DND-41 (cell line): ENCODE results near the gene SOD1.
A peak's percentile ranks its signal among the peaks of the same experiment; 100 is the strongest.
"Not testable (repeated sequence)": the region's sequence is repeated elsewhere in the genome, so short reads cannot be mapped to it uniquely, and the experiment has no call there.

Experiments used
- ATAC-seq: fragments of 200-7000 bp; cut with Tn5 transposase; 3 replicates; pipeline ENCODE4 v1.9.1; 2021; ENCODE audit warnings: low read depth; ENCODE audit not compliant: insufficient read depth
- DNase-seq: peaks from one replicate; pipeline ENCODE4 v3.0.0-alpha.2; 2020
- H2AFZ ChIP-seq: 2 replicates; pipeline ENCODE4 v1.6.0; 2012; ENCODE audit warnings: low read depth, low read length
- H3K27ac ChIP-seq: 2 replicates; pipeline ENCODE4 v1.5.1; 2012; ENCODE audit warnings: low read length, inconsistent platforms
- H3K27me3 ChIP-seq: fragments of 200-600 bp; sonication (generic); 2 replicates; pipeline ENCODE4 v1.6.0; 2012; ENCODE audit warnings: low read length, mild to moderate bottlenecking, inconsistent platforms; ENCODE audit not compliant: insufficient read depth, poor library complexity
- H3K36me3 ChIP-seq: 2 replicates; pipeline ENCODE4 v1.5.1; 2012; ENCODE audit warnings: low read length, inconsistent platforms; ENCODE audit not compliant: insufficient read depth
- H3K4me1 ChIP-seq: 2 replicates; pipeline ENCODE4 v1.5.1; 2012; ENCODE audit warnings: mild to moderate bottlenecking, low read length; ENCODE audit not compliant: insufficient read depth
- H3K4me2 ChIP-seq: 2 replicates; pipeline ENCODE4 v1.6.0; 2012; ENCODE audit warnings: mild to moderate bottlenecking, moderate library complexity, low read length, inconsistent platforms; ENCODE audit not compliant: insufficient read depth
- H3K4me3 ChIP-seq, 2 experiments: fragments of 200-600 bp in 1 of 2; shearing (Covaris generic) in 1 of 2; 2 replicates each; pipeline ENCODE4 v1.5.1; 2012 to 2016; ENCODE audit warnings: inconsistent platforms in 2 of 2, low read length in 2 of 2, mild to moderate bottlenecking in 2 of 2, low read depth in 1 of 2, moderate library complexity in 1 of 2
- H3K79me2 ChIP-seq: 2 replicates; pipeline ENCODE4 v1.6.0; 2012; ENCODE audit warnings: low read length, inconsistent platforms; ENCODE audit not compliant: insufficient read depth
- H3K9ac ChIP-seq: 2 replicates; pipeline ENCODE4 v1.6.0; 2012; ENCODE audit warnings: low read depth, mild to moderate bottlenecking, inconsistent platforms, low read length, moderate library complexity
- H3K9me3 ChIP-seq: 2 replicates; pipeline ENCODE4 v1.5.1; 2012; ENCODE audit warnings: low read length, moderate library complexity, mild to moderate bottlenecking, inconsistent platforms; ENCODE audit not compliant: insufficient read depth, severe bottlenecking
- H4K20me1 ChIP-seq: 2 replicates; pipeline ENCODE4 v1.6.0; 2012; ENCODE audit warnings: low read length; ENCODE audit not compliant: insufficient read depth
- CTCF ChIP-seq: IDR thresholded peaks from 2 replicates; pipeline ENCODE4 v1.5.1; 2012; ENCODE audit warnings: borderline replicate concordance, low read length, moderate library complexity, mild to moderate bottlenecking; ENCODE audit not compliant: poor library complexity, severe bottlenecking; ENCODE audit errors: extremely low read depth
- EZH2 ChIP-seq: IDR thresholded peaks from 3 replicates; pipeline ENCODE4 v1.6.1; 2012; ENCODE audit warnings: borderline replicate concordance, low read depth, mild to moderate bottlenecking, moderate library complexity, low read length, inconsistent platforms; ENCODE audit not compliant: severe bottlenecking

Gene SOD1

GRCh38 chr21:31650930-31651329 lies 8.6 kb upstream of the SOD1 start:
- H3K27me3 ChIP-seq, result no peaks in the 10 kb centered on the region
- TF ChIP-seq CTCF, result no peak

GRCh38 chr21:31651491-31651890 lies 8.0 kb upstream of the SOD1 start:
- not testable (repeated sequence) for H3K79me2 ChIP-seq, H2AFZ ChIP-seq, H3K36me3 ChIP-seq, H4K20me1 ChIP-seq, H3K4me3 ChIP-seq, DNase-seq, H3K27me3 ChIP-seq, ATAC-seq, H3K9me3 ChIP-seq, H3K4me2 ChIP-seq, H3K27ac ChIP-seq, H3K9ac ChIP-seq
- H3K4me1 ChIP-seq, result peaks cover 17% of the 10 kb centered on the region

More at GRCh38 chr21:31650930-31651329, 8.6 kb upstream of the SOD1 start:
- Histone ChIP-seq H2AFZ (no peak overlapping the region), H4K20me1 (no peaks in the 10 kb centered on the region), H3K9ac (no peak overlapping the region), H3K36me3 (no peaks in the 10 kb centered on the region), H3K9me3 (no peaks in the 10 kb centered on the region), H3K4me1 (peaks cover 17% of the 10 kb centered on the region), H3K4me3 (no peak overlapping the region), H3K4me2 (no peak overlapping the region), H3K27ac (no peak overlapping the region), H3K79me2 (no peaks in the 10 kb centered on the region)
- DNase-seq (no peak), ATAC-seq (no peak)

GRCh38 chr21:31654340-31654739 lies 5.2 kb upstream of the SOD1 start:
- peak overlapping the region; percentile 62; the same call in 1 of the 2 replicates for H3K27ac ChIP-seq
- H4K20me1 ChIP-seq, result no peaks in the 10 kb centered on the region
- H3K9ac ChIP-seq, result no peak overlapping the region
- no peak for TF ChIP-seq CTCF
- no peak for TF ChIP-seq EZH2
- H3K4me3 ChIP-seq, result no peak overlapping the region; a peak in 1 of 4 replicates
- no peak for DNase-seq
- no peak for ATAC-seq
- H3K27me3 ChIP-seq, result no peaks in the 10 kb centered on the region
- H3K4me2 ChIP-seq, result peak overlapping the region; percentile 51; the same call in 1 of the 2 replicates
- H3K79me2 ChIP-seq, result no peaks in the 10 kb centered on the region
- H2AFZ ChIP-seq, result peak overlapping the region; percentile 46; the same call in 1 of the 2 replicates
- peaks cover 27% of the 10 kb centered on the region for H3K4me1 ChIP-seq
- no peaks in the 10 kb centered on the region for H3K36me3 ChIP-seq
- no peaks in the 10 kb centered on the region for H3K9me3 ChIP-seq

GRCh38 chr21:31654821-31655580 lies 4.5 kb upstream of the SOD1 start:
- H3K27me3 ChIP-seq, ATAC-seq, H4K20me1 ChIP-seq, H3K36me3 ChIP-seq, H3K79me2 ChIP-seq, H3K9me3 ChIP-seq: not testable (repeated sequence)
- Histone ChIP-seq H3K27ac (peak overlapping the region; percentile 53; the same call in 1 of the 2 replicates), H3K4me3 (peak overlapping the region in 1 of 2 experiments; percentile 41; a peak in 2 of 4 replicates), H2AFZ (peak overlapping the region; percentile 67), H3K9ac (peak overlapping the region; percentile 25), H3K4me2 (peak overlapping the region; percentile 51), H3K4me1 (peaks cover 27% of the 10 kb centered on the region)
- peak; percentile 67 for DNase-seq
